ENCODE results near the gene PCF11.
A peak's percentile ranks its signal among the peaks of the same experiment; 100 is the strongest.
"Not testable (repeated sequence)": the region's sequence is repeated elsewhere in the genome, so short reads cannot be mapped to it uniquely, and the experiment has no call there.

PCF11 gene

DNA sequence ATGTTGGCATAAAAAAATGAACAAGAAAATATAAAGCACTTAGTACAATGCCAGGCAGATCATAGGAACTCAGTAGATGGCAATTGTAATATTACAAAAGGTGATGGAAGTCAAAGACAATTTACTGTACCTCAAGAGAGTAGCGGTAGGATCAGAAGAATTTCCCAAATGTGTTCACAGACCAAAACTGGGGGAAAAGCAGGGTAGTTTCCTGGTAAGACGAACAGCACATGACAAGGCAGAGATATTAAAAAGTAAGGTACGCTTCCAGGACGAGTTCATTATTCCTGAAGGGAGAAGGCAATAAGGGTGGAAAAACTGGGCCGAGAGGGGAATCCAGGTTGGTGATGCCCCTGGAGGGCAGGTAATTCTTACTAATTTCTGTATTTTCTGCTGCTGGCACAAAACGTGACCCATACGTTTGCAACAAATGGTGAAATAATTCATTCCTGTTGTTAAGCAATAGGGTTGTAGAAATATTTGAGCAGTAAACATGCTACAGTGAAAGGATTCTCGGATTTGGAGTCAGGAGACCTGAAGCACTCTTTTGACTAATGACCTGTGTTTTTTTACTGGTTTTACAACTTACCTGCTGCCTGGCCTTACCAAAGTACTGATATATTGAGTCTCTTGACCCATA, 35.8 kb downstream of the PCF11 start:
- DNase-seq, result no peak

DNA sequence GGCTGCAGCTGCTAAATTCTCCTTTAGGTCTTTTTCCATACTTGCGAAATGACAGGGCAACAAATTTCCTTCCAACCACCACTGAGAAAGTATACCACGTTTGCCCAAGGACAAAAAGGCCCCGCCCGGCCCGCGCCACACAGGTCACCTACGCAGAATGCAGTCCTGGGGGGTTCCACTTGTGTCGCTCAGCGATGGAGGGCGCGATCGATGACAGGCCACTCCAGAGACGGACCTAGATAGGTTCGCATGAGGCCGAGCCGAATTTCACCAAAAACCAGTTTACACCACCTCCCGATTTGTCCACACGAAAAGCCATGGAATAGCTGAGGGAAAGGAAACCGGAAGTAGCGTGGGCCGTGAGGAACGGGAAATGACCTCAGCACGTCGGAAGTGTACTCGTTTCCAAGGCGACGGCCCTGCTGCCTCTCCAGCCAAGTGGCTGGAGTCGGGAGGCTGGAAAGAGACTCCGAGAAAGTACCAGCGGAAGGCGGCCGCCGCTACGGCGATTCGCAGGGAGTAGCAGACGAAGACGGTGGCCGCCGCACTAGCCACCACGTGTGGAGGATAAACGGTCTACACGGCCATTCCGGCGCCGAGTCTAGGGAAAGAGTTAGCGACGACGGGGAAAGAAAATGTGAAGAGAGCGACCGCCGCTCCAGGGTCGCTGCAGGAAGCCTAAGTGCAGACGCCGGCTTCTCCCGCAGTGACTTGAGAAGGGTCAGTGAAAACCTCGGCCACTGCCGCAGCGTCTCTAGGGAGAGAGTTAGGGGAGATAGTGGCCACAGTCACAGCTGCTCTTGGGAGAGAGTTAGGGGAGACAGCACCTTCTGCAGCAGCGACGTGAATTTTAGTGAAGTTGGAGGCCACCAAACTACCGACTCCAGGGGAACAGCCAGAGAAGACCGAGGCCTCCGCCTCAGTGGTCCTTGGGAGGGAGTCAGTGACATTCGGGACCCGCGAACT, 36.7 kb downstream of the PCF11 start, which contains the start of gene ANKRD42:
Gene ANKRD42, plus strand, starts transcription at position 398 of the 966 bp plus-strand sequence. CDS start 959 bp downstream, outside the sequence.
- peak; percentile 95 for DNase-seq

DNA sequence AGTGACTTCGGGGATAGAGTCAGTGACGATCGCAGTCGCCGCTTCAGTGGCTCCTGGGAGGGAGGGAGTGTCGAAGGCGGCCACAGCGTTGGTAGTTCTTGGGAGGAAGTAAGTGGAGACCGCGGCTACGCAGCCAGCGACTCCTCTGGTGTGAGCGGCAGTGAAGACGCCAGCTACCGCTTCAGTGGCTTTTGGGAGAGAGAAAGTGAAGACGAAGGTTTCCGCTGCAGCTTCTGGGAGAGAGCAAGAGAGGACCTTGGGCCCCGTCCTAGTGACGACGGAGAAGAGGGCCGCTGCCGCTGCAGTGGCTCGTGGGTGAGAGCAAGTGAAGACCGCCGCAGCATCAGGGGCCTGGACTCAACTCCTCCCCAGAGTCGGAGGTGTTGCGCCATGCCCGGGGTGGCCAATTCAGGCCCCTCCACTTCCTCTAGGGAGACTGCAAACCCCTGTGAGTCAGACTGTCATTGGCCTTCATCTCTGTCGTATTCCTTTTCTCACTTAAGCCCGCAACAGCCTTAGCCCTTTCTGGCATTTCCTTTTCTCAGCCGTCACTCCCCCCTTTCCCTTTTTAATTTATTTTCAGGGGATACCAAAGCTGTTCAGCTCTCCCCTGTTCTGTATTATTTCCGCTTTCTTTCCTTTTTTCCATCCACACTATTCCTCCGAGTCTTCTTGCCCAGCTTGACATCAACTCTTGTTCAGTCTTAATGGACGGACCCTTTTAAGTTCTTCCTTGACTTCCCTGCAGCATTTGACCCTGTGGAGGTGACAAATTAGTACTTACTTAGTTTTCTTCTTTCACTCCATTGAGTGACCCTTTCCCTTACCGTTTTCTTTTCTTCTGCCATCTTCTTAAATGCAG, 37.6 kb downstream of the PCF11 start:
- peak; percentile 26 for DNase-seq

DNA sequence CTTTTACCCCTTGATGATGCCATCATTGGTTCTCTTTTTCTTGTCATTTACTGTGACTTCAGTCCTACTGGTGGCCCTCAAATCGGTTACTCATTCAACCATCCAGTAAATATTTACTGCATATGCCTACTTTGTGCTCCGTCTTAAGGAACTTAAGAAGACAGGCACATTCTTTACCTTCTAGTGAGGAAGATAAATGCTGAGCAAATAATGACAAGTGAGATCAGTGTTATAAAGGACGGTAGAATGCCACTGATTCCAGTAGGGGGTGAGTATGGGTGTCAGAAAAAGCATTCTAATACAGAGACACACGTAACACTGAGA, 38.2 kb downstream of the PCF11 start:
- no peak for DNase-seq

DNA sequence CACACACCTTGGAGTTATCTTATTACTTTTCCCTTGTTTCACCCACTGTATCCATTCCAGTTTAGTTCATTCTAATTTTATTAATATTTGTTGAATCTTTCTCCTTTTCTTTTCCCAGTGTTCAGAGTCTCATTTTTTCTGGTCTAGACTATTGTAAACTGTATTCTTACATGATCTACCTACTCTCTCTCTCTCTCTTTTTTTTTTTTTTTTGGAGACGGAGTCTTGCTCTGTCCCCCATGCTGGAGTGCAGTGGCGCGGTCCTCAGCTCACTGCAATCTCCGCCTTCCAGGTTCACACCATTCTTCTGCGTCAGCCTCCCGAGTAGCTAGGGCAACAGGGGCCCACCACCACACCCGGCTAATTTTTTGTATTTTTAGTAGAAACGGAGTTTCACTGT, 38.7 kb downstream of the PCF11 start:
- DNase-seq, result no peak

DNA sequence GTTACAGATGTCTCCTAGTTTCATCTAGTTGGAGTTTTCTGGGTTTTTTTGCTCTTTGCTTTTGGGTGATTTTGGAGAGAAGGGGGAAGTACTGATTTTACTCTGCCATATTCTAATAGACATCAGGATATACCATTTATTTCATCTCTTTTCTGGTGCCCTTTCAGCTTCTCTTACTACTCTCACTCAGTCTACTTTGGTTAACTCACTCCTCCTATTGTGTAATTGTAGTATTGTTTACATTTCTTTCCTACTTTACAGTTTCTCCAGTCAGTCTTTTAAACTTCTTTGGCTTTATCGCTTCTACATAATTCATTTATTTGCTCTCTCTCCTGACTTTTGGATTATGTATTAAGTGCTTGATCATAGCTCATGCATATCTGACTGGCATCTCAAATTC, 43.1 kb downstream of the PCF11 start:
- DNase-seq, result no peak

DNA sequence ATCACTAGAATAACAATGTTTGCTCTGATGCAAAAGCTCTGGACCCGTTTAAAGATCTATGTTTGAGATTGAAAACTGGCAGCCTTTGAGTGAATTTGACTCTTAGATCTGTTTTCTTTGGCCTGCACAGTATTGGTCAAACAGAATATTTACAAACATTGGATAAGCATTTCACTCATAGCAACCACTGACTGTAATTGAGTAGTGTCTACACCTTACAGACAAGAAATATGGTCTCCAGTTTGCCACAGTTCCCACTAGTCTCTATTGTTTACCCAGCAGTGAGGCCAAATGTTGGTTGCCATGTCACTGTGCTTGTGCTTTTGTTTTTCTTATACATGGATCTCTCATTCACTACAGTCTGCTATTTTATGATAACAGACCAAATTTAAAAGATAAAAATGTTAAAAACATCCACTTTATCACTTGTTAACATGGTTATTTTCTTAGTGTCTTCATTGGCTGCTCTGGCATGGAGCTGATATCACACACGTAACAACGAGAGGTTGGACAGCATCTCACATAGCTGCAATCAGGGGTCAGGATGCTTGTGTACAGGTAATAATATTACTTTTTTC, 48.8 kb downstream of the PCF11 start:
- DNase-seq, result no peak

DNA sequence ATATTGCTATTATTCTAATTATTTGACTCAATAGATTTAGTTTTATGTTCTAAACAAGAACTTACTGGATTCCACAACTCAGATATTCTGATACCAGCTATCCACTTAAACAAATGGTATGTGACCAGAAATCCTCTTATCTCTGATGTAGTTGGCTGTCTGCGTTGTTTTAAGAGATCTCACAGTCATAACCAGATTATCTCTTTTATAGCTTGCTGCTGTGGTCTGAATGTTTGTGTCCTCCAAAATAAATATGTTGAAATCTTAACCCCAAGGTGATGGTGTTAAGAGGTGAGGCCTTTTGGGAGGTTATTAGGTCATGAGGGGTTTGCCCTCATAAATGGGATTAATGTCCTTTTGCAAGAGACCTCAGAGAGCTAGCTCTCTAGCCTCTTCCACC, 49.3 kb downstream of the PCF11 start:
- no peak for DNase-seq

DNA sequence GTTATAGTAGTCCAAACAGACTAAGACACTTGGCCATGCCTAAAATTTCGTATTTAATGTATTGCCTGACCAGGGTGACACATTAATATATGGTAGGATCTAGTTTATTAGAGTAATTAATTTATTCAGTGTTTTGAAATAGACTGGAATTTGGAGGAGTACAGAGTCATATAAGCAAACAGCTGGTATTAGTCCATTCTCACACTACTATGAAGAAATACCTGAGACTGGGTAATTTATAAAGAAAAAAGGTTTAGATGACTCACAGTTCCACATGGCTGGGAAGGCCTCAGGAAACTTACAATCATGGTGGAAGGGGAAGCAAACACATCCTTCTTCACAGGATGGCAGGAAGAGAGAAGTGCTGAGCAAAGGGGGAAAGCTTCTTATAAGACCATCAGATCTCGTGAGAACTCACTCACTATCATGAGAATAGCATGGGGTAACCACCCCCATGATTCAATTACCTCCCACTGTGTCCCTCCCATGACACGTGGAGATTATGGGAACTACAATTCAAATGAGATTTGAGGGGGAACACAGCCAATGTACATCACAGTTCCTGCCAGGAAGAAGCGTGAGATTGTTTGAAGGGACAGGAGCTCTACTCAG, 49.9 kb downstream of the PCF11 start:
- not testable (repeated sequence) for DNase-seq

DNA sequence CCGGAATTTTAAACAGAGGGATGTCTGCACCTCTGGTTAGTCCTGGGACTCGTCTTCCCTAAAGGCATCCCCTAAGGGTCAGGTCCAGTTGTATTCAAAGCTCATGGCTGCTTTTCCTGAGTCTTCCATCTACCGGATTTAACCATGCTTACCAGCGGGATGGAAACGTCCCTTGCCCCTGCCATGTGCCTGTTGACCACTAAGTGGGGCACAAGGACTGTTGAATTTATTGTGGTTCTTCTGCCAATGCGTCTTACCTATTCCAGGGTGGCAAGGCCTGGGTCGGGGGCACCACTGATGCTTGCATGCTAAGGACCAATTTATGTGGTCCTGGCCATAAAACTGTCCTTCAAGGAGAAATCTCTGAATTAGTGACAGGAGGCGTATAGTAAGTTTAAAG, 62.2 kb downstream of the PCF11 start:
- DNase-seq, result no peak

DNA sequence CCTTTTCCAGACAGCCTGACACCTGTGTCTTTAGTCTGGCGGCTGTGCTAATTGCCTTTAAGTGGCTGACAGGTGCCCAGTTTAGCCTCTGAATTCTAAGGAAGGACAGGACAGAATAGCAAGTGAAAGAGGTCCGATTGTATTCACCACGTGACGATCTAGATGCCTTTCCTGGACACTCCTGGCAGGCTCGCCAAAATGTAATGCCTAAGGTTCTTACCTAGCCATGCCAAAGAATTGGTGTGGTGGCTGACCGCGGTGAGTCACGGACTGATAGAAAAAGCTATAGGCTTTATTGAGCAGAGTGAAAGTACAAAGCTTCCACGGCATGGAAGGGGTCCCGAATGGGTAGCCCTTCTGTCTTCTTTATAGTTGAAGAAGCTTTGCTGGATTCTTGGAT, 63.3 kb downstream of the PCF11 start:
- peak; percentile 51 for DNase-seq

DNA sequence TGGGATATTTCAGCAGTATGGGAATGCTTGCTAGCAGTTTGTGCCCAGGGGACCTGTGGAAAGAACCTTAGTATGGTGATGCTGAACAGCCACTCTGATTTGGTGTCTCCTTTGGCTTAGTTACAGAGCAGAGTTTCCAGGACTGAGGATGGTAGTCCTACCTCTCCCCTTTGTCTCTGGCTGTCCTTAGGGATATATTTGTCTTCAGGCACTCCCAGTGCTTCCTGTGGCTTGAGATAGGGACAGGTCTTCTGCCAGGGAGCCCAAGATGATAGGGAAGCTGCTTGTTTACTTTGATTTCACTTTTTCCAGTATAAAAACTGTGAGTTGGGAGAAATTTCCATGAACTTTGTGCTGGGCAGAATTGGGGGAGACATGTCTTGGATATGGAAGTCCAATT, 64.8 kb downstream of the PCF11 start:
- no peak for DNase-seq

DNA sequence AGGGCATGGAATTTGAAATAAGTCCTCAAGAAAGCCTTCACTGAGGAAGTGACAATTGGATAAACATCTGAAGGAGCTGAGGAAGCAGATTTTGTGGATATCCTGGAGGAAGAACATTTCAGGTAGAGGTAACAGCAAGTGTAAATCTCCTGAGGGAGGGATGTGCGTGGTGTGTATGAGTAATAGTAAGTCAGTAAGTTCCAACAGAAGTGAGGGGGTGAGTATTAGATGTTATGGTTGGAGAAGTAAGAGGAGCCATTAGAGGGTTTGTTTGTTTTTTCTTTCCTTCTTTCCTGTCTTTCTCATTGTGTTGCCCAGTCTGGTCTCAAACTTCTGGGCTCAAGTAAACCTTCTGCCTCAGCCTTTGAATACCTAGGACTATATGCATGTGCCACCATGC, 65.6 kb downstream of the PCF11 start:
- DNase-seq, result no peak

DNA sequence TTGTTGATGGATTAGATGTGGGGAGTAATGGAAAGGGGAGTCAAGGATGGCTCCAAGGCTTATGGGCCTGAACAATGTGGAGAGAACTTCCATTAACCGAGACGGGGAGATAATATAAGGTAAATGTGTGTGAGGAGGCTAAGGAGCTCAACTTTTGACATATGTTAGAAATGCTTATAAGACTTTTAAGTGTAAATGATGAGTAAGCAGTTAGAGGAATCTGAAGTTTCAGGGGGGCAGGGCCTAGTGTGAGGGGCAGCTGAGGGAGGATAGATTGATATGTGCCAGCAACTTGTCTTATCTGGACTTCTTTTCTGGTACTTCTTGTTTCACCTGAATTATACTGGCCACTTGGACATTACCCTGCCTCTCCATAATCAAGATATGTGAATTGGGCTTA, 66.5 kb downstream of the PCF11 start:
- DNase-seq, result no peak

DNA sequence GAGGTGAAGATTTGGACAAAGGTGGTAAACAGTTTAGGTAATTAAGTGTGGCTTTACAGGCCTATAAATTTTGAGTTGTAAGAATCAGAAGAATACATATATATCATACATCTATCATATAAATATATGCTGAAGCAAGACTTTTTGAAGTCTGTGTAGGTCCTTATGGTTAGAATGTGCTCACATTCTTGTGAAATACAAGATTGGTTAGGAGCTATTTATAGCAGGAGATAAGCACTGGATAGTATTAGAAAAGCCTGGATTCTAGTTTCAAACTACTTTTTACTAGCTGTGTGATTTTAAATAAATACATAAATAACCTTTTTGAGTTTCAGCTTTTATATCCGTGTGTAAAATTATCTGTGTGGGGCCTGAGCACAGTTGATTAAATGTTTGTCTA, 78.9 kb downstream of the PCF11 start:
- DNase-seq, result no peak

All from NCI-H226 (cell line).